GM18858 (cell line): ENCODE data around the gene LETMD1.
"Not testable (repeated sequence)": the region's sequence is repeated elsewhere in the genome, so short reads cannot be mapped to it uniquely, and the experiment has no call there.

Source experiments
- ATAC-seq: cut with Tn5 transposase; IDR thresholded peaks from one replicate; pipeline ENCODE4 v1.9.1; 2021; ENCODE audit not compliant: unreplicated experiment

Gene LETMD1, protein sequence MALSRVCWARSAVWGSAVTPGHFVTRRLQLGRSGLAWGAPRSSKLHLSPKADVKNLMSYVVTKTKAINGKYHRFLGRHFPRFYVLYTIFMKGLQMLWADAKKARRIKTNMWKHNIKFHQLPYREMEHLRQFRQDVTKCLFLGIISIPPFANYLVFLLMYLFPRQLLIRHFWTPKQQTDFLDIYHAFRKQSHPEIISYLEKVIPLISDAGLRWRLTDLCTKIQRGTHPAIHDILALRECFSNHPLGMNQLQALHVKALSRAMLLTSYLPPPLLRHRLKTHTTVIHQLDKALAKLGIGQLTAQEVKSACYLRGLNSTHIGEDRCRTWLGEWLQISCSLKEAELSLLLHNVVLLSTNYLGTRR

DNA sequence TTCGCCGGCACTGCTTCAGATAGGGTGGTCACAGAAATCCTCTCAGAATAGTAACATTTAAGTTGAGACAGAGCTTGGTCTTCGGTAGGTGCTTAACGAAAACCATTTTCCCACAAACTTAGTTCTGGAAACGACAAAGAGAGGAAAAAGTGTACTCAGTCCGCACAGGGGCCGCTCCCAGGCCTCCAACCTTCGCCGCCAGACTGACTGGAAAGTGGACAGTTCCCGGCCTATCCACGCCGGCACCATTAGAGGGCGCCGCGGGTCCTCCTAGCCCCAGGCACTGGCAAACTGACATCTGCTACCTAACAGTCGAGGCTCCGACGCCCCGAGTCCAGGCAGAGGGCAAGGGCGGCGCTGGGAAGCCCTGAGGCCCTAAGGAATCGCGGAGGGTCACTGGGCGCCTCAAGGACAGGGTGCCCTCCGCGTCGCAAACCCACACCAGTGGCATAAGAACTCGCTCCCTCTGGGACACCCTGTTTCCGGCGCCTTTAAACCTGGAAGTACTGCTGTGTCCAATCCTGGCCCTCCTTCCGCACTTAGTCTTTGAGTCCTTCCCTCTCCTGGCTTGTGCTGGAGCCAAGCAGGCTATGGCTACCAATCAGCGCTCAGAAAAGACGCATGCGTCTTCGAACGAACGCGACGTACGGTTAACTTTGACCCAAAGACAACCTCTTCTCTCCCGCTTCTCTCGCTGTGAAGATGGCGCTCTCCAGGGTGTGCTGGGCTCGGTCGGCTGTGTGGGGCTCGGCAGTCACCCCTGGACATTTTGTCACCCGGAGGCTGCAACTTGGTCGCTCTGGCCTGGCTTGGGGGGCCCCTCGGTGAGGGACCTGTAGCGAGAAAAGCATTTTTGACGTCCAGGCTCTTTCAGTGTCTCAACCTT lies at the start of gene LETMD1:
LETMD1 (plus strand) TSS at position 673 of the 886 bp plus-strand sequence; CDS start at position 703, 30 bp downstream.
- ATAC-seq: peak; percentile 92

- no peak for ATAC-seq
These were observed 49.0 kb upstream of the LETMD1 start for GRCh38 chr12:50999093-50999492.

GRCh38 chr12:51000245-51000644 lies 47.9 kb upstream of the LETMD1 start:
- no peak for ATAC-seq

DNA sequence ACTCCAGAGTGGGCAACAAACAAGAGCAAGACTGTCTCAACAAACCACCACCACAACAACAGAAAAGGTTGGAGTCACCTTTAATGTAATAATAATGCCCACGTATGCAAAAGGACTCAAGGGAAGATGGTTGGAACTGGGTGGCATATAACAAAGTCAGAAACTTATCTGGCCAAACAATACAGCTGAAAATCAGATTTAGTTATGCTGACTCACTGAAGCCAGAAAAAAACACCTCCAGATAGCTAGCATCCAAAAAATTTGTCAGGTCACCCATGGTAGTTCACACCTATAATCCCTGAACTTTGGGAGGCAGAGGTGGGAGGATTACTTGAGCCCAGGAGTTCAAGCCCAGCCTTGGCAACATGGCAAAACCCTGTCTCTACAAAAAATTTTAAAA lies 46.3 kb upstream of the LETMD1 start:
- ATAC-seq: no peak

GRCh38 chr12:51004504-51004903 lies 43.6 kb upstream of the LETMD1 start:
- no peak for ATAC-seq

DNA sequence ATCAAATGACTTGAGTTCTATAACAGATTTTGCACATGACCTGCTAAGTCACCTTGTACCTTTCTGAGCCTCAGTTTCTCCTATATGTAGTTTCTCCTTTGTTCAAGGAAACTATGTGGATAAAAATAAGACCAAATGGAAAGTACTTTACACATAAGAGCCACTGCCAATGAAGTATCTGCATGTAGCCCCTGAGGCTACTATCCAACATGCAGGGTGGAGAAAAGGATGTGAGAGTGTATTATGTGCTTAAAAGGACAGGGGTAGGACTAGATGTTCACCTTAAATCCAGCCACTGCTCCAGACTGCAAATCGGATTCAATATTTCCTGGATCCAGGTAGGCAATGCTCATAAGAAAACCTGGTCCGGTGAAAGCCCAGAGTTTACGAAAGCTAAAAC lies 43.1 kb upstream of the LETMD1 start:
- no peak for ATAC-seq

- no peak for ATAC-seq
These were observed 42.5 kb upstream of the LETMD1 start for GRCh38 chr12:51005671-51006070.

DNA sequence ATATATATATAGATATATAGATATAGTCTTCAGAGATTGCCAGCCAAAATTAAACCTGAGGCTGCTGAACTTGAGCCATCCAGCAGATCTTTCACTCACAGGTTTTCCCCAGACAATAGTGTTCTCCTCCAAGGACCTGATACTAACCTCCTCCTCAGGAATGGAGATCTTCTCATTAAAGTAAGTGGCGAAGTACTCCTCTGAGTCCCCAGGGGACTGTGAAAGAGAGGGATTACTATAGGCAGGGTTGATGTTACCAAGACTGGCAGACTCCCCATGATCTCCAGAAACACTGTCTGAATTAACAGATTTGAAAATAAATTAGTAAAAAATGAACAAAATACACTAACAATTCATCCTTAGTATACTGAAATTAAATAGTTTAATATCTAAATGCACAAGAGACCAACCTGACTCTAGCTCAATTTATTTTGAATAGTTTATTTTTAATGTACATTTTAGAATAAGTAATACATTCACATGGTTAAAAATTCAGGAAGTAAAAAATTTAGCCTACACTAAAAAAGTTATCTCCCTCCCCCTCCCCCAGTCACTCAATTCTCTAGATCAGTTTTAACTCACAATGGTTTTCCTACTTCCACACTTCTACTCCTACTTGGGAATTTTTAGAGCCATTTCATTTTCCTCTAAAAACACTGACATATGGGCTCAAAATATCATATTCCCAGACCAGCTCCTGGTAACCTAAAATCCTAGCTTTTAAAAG lies 39.6 kb upstream of the LETMD1 start:
- ATAC-seq: no peak

DNA sequence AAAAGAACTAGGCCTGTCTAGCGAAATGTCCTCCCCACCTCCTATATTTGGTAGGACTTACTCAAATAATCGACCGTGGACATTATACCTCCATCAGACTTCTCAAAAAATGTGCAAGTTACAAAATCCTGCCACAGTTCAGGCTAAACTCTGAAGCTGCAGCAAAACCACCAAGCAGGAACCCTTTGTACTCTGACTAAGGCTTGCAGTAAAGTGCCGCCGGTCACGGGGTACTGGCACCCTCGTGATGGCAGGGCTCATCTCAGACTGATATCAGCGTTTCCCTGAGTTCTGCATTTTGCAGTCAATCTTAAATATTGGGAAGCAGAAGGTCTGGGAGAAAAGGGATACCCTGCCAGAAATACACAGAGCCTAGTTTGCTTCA lies 39.1 kb upstream of the LETMD1 start:
- ATAC-seq: no peak

DNA sequence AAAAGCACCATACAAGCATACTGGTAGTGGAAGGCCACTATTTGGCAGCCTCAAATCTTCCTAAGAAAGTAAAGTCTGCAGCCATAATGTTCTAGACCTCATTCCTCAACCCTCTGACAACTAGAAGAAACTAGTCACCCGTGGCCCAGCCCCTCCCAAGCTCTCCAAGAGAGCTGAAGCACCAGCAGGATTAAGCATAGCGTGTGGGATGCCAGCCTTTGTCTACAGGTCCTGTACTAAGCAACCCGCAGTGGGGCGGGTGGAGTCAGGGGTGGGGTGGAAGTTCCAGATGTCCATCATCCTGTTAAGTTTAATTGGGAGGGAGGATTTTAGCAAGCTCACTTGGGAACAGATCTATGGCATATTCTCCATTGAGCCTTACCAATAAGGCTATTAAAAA lies 36.2 kb upstream of the LETMD1 start:
- no peak for ATAC-seq

- ATAC-seq: no peak
These were observed 35.4 kb upstream of the LETMD1 start for GRCh38 chr12:51012570-51013236.

DNA sequence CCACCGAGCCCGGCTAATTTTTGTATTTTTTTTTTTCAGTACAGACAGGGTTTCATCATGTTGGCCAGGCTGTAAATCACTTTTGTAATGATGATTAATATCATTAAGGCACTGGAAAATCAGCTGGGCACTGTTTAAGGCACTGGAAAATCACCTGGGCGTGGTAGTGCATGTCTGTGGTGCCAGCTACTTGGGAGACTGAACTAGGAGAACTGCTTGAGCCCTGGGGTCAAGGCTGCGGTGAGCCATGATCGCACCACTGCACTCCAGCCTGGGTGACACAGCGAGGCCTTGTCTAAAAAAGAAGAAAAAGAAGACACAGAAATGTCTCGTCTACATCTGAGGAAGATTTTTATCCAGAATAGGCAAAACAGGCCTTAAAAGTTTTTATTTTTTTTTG lies 34.7 kb upstream of the LETMD1 start:
- no peak for ATAC-seq

DNA sequence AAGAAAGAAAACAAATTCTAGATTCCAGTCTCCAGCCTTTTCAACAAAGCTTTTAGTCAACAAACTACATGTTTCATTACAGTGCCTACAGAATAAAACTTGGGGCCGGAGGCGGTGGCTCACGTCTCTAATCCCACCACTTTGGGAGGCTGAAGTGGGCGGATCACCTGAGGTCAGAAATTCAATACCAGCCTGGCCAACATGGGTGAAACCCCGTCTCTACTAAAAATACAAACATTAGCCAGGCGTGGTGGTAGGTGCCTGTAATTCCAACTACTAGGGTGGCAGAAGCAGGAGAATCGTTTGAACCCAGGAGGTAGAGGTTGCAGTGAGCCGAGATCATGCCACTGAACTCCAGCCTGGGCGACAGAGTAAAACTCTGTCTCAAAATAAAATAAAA lies 33.7 kb upstream of the LETMD1 start:
- not testable (repeated sequence) for ATAC-seq

- ATAC-seq: no peak
These were observed 30.7 kb upstream of the LETMD1 start for GRCh38 chr12:51017452-51017851.

- ATAC-seq: no peak
These were observed 29.2 kb upstream of the LETMD1 start for GRCh38 chr12:51018956-51019355.

GRCh38 chr12:51019927-51020326 lies 28.2 kb upstream of the LETMD1 start:
- ATAC-seq: no peak

DNA sequence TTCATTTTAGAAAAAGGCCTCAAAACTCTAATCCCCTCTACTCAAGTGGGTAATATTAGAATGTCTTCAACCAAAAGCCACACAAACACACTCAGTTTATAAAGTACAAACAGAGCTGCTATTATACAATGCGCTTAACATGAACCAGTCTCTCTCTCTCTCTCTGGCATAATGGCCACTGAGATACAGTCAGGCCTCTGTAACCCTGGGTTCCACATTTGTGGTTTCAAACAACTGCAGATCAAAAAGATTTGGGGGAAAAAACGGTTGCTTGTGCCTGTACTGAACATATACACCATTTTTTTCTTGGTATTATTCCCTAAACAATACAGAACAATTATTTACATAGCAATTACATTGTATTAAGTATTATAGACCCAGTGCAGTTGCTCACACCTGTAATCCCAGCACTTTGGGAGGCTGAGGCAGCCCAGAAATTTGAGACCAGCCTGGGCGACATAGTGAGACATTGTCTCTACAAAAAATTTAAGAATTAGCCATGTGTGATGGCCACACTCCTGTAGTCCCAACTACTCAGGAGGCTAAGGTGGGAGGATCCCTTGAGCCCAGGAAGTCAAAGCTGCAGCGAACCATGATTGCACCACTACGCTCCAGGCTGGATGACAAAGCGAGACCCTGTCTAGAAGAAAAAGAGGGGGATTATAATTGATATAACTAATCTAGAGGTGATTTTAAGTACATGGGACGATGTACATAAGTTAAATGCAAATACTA lies 27.5 kb upstream of the LETMD1 start:
- ATAC-seq: no peak

GRCh38 chr12:51021694-51022093 lies 26.4 kb upstream of the LETMD1 start:
- ATAC-seq: no peak

GRCh38 chr12:51023625-51024382 lies 24.3 kb upstream of the LETMD1 start:
- ATAC-seq: no peak
